ENCODE measurements around the gene TNS1. TPM values are rescaled to one million over a fixed set of nuclear protein-coding genes. Genes with fewer than 3 reads are reported as not detected.

The TNS1 gene
- total RNA-seq, 1 experiment from 2014 or later, result 4.5 TPM

GRCh38 chr2:217938036-217938435, 64.8 kb downstream of the TNS1 start:
- no peak overlapping the region for H3K4me3 Mint-ChIP-seq
- ChIA-PET CTCF (interaction anchor here (2.5 to 2.9 kb wide), 3 partner anchors 10 to 56 kb away, joined by 7 to 19 read pairs (median 13); no protein-coding TSS in a partner anchor), POLR2A (interaction anchor here (0.5 kb wide), 1 partner anchor 16 kb away, joined by 3 read pairs; no protein-coding TSS in a partner anchor)
- peaks cover 51% of the 10 kb centered on the region for H3K4me1 Mint-ChIP-seq
- no peaks in the 10 kb centered on the region; the same call in none of the 2 replicates for H3K27me3 Mint-ChIP-seq (ENCODE audit: low read depth)
- H3K27ac Mint-ChIP-seq, result no peak overlapping the region
- DNase-seq (ENCODE audit: low spot score) (no peak), ATAC-seq (no peak)
- no peaks in the 10 kb centered on the region for H3K36me3 Mint-ChIP-seq
- no peak for TF ChIP-seq E2F1 (CRISPR knock-in tag; IDR thresholded peaks at IDR 0.05)
- no peak for TF ChIP-seq ZSCAN18 (CRISPR knock-in tag; IDR thresholded peaks at IDR 0.05)
- TF ChIP-seq ZNF671 (CRISPR knock-in tag; IDR thresholded peaks at IDR 0.05), result no peak
- TF ChIP-seq FOXJ3 (CRISPR knock-in tag; IDR thresholded peaks at IDR 0.05; ENCODE audit: borderline replicate concordance), result no peak
- TF ChIP-seq ELF4 (CRISPR knock-in tag; IDR thresholded peaks at IDR 0.05; ENCODE audit: low read depth), result no peak
- TF ChIP-seq RORB (CRISPR knock-in tag; IDR thresholded peaks at IDR 0.05), result no peak
- no peak for TF ChIP-seq ATF2 (CRISPR knock-in tag; IDR thresholded peaks at IDR 0.05; ENCODE audit: borderline replicate concordance, low read depth)
- TF ChIP-seq ZNF219 (CRISPR knock-in tag; IDR thresholded peaks at IDR 0.05; ENCODE audit: borderline replicate concordance), result no peak
- TF ChIP-seq CDX4 (CRISPR knock-in tag; IDR thresholded peaks at IDR 0.05; ENCODE audit: borderline replicate concordance), result no peak
- no peak for TF ChIP-seq ZNF425 (CRISPR knock-in tag; conservative IDR thresholded peaks at IDR 0.05)
- TF ChIP-seq ZNF396 (CRISPR knock-in tag; IDR thresholded peaks at IDR 0.05; ENCODE audit: borderline replicate concordance), result no peak
- no peak for TF ChIP-seq USF1 (CRISPR knock-in tag; IDR thresholded peaks at IDR 0.05)
- TF ChIP-seq STAT6 (CRISPR knock-in tag; conservative IDR thresholded peaks at IDR 0.05; ENCODE audit: low read depth), result no peak
- no peak for TF ChIP-seq NFE2L1 (CRISPR knock-in tag; IDR thresholded peaks at IDR 0.05)
- TF ChIP-seq USF2 (CRISPR knock-in tag; IDR thresholded peaks at IDR 0.05), result no peak
- no peak for TF ChIP-seq SMAD3 (CRISPR knock-in tag; IDR thresholded peaks at IDR 0.05; ENCODE audit: borderline replicate concordance)
- no peak for TF ChIP-seq NR1H2 (CRISPR knock-in tag; IDR thresholded peaks at IDR 0.05)
- TF ChIP-seq SMAD4 (CRISPR knock-in tag; IDR thresholded peaks at IDR 0.05), result no peak
- TF ChIP-seq JUN (CRISPR knock-in tag; IDR thresholded peaks at IDR 0.05), result no peak
- H3K9me3 Mint-ChIP-seq, result no peaks in the 10 kb centered on the region

Data from WTC11 (cell line).